ENCODE measurements around the gene BCL7A. TPM values are rescaled to one million over a fixed set of nuclear protein-coding genes. Genes with fewer than 3 reads are reported as not detected.

Gene BCL7A
- total and polyA plus RNA-seq, 8 donors = 1.5 to 11.6 (median 2.8) TPM

DNA sequence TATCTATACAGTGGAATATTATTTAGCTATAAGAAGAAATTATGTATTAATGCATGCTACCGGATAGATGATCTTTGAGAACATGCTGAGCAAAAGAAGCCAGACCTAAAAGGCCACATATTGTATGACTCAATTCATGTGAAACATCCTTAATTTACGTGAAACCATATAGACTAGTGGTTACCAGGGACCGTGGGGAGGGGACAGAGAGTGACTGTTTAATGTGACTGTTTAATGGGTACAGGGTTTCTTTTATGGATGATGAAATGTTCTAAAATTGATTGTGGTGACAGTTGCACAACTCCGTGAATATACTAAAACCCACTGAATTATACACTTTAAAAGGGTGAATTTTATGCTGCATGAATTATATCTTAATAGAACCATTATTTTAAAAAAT, 8.5 kb upstream of the BCL7A start:
- DNase-seq = no peak
- WGBS, 5 donors = 78 to 90% (median 88%) methylated on average over 4 of the region's 4 CpGs
- Histone ChIP-seq H3K4me3 (no peak overlapping the region), H3K36me3 (no peaks in the 10 kb centered on the region), H3K27ac (no peak overlapping the region), H3K9me3 (no peaks in the 10 kb centered on the region), H3K4me1 (no peaks in the 10 kb centered on the region), H3K27me3 (no peaks in the 10 kb centered on the region)
- TF ChIP-seq EP300 (IDR thresholded peaks at IDR 0.05) = no peak
- TF ChIP-seq, protein P1, sequence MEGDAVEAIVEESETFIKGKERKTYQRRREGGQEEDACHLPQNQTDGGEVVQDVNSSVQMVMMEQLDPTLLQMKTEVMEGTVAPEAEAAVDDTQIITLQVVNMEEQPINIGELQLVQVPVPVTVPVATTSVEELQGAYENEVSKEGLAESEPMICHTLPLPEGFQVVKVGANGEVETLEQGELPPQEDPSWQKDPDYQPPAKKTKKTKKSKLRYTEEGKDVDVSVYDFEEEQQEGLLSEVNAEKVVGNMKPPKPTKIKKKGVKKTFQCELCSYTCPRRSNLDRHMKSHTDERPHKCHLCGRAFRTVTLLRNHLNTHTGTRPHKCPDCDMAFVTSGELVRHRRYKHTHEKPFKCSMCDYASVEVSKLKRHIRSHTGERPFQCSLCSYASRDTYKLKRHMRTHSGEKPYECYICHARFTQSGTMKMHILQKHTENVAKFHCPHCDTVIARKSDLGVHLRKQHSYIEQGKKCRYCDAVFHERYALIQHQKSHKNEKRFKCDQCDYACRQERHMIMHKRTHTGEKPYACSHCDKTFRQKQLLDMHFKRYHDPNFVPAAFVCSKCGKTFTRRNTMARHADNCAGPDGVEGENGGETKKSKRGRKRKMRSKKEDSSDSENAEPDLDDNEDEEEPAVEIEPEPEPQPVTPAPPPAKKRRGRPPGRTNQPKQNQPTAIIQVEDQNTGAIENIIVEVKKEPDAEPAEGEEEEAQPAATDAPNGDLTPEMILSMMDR (IDR thresholded peaks at IDR 0.05) = no peak
- TF ChIP-seq POLR2AphosphoS5 (IDR thresholded peaks at IDR 0.05) = no peak
- no peak for TF ChIP-seq POLR2A (IDR thresholded peaks at IDR 0.05)
- intact Hi-C loops (cut with DNase I; ENCODE audit: low total_unique reads) = no loop called here

DNA sequence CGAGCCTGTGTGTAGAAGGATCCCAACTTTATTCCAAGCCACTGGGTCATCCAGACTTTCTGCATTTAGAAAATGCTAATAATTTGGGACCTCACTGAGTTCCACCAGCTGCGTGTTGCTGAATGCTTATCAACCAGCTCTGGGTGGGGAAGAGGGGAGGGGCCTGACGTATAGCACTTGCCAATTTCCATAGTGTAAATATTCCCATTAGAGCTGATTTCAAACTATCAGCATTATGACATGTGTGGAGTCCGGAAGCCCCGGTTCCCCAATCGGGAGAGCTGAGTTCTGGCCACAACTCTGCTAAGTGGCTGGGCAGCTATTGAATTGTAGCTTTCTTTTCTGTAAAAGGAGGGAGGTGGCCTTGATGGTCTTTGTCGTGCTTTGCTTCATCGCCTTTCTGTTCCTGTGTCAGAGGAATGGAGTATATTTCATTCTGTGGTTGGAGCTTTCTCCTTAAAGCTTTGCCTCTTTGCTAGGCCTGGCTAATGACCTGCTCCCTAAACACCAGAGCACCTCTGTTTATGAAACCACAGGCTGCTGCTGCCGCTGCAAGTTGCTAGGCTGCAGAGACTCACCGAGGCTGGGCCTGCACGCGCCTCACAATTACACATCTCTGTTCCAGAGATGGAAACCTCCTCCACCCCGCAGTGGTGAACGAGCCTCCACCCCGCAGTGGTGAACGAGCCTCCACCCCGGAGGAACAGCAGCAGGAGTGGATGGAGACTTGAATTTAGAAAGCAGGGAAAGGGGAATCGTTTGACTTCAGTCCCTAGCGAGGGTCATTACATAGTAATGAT, 7.7 kb upstream of the BCL7A start:
- intact Hi-C loops (cut with DNase I; ENCODE audit: low total_unique reads) = no loop called here
- TF ChIP-seq, protein P1 (IDR thresholded peaks at IDR 0.05) = no peak
- no peak for TF ChIP-seq POLR2AphosphoS5 (IDR thresholded peaks at IDR 0.05)
- no peak for TF ChIP-seq POLR2A (IDR thresholded peaks at IDR 0.05)
- no peak for TF ChIP-seq EP300 (IDR thresholded peaks at IDR 0.05)
- Histone ChIP-seq H3K4me1 (no peaks in the 10 kb centered on the region), H3K27ac (no peak overlapping the region), H3K9me3 (no peaks in the 10 kb centered on the region), H3K4me3 (no peak overlapping the region), H3K36me3 (no peaks in the 10 kb centered on the region), H3K27me3 (no peaks in the 10 kb centered on the region)
- WGBS, 5 donors = 72 to 84% (median 80%) methylated on average over 19 of the region's 19 CpGs
- no peak for DNase-seq

DNA sequence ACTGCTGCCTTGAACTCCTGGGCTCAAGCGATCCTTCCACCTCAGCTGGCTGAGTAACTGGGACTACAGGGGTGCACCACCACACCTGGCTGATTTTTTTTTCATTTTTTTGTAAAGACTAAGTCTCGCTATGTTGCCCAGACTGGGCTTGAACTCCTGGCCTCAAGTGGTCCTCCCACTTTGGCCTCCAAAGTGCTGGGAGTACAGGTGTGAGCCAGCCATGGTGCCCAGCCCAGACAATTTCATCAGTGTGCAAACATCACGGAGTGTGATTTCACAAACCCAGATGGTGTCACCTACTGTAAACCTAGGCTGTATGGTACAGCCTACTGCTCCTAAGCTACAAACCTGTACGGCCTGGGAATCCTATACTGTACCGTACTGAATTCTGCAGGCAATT, 6.9 kb upstream of the BCL7A start:
- 87 to 95% (median 92%) methylated on average over 5 of the region's 5 CpGs for WGBS, 5 donors

DNA sequence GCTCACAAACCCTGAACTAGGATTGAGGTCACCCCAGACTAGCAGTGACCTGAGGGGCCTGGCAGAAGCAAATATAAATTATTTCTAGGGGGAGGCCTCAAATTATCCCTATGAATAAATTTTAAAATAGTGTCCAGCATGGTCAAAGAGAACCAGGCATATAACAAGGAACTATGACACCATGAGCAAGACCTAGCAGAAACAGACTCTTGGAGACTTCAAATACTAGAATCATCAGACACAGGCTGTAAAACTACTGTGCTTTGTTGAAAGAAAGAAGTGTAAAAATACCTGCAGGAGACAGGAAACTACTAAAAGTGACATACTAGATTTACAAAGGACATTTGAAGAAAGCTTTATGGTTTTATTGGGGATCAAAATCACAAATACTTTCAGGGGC, 3.2 kb upstream of the BCL7A start:
- Histone ChIP-seq H3K4me1 (peaks cover 7 to 20% (median 19%) of the 10 kb centered on the region in 4 donors), H3K27me3 (peaks cover 0 to 20% (median 8%) of the 10 kb centered on the region in 3 donors), H3K36me3 (no peaks in the 10 kb centered on the region), H3K4me3 (no peak overlapping the region), H3K27ac (no peak overlapping the region), H3K9me3 (no peaks in the 10 kb centered on the region)
- intact Hi-C loops (cut with DNase I; ENCODE audit: low total_unique reads) = no loop called here
- no peak for TF ChIP-seq EP300 (IDR thresholded peaks at IDR 0.05)
- no peak for TF ChIP-seq POLR2A (IDR thresholded peaks at IDR 0.05)
- no peak for TF ChIP-seq POLR2AphosphoS5 (IDR thresholded peaks at IDR 0.05)
- TF ChIP-seq, protein P1 (IDR thresholded peaks at IDR 0.05) = no peak
- no peak for DNase-seq

More for the DNA sequence above, 6.9 kb upstream of the BCL7A start:
- intact Hi-C loops (cut with DNase I; ENCODE audit: low total_unique reads) = no loop called here
- Histone ChIP-seq H3K4me1 (no peaks in the 10 kb centered on the region), H3K9me3 (no peaks in the 10 kb centered on the region), H3K36me3 (no peaks in the 10 kb centered on the region), H3K4me3 (no peak overlapping the region), H3K27me3 (no peaks in the 10 kb centered on the region), H3K27ac (no peak overlapping the region)
- TF ChIP-seq POLR2AphosphoS5 (IDR thresholded peaks at IDR 0.05) (no peak), POLR2A (IDR thresholded peaks at IDR 0.05) (no peak), EP300 (IDR thresholded peaks at IDR 0.05) (no peak)
- TF ChIP-seq, protein P1 (IDR thresholded peaks at IDR 0.05) = no peak
- no peak for DNase-seq

All from stomach (tissue), 9 donors.